Measurements from ENCODE around the gene TTLL3. TPM values are rescaled to one million over a fixed set of nuclear protein-coding genes. Genes with fewer than 3 reads are reported as not detected.
A peak's percentile ranks its signal among the peaks of the same experiment; 100 is the strongest.

Gene TTLL3
- total RNA-seq, 1 donor from 2014 or later = 29.8 TPM

DNA sequence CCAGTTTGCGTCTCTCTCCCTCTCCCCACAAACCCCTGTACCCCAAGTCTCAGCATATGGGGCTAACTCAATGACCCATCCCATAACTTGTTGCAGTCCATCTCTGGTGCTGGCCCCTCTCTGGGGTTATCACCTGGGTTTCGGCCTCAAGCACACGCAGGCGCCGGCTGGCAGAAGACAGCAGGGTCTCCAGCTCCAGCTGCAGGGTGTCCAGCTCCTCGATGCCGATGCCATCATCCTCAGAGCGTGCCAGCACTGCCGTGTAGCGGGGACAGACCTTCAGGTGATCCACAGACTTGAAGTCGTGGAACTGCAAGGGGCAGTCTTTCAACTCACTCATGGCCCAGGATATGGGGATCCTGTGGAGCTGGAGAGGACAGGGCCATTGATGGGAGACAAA is 18.9 kb upstream of the TTLL3 start:
- H3K36me3 Mint-ChIP-seq (ENCODE audit: low read depth, unreplicated experiment) = peaks cover 25% of the 10 kb centered on the region
- peaks cover 51% of the 10 kb centered on the region for H3K79me2 ChIP-seq (ENCODE audit: insufficient read depth, low read length)
- H3K27me3 ChIP-seq (ENCODE audit: insufficient read depth, low read length) = no peaks in the 10 kb centered on the region

DNA sequence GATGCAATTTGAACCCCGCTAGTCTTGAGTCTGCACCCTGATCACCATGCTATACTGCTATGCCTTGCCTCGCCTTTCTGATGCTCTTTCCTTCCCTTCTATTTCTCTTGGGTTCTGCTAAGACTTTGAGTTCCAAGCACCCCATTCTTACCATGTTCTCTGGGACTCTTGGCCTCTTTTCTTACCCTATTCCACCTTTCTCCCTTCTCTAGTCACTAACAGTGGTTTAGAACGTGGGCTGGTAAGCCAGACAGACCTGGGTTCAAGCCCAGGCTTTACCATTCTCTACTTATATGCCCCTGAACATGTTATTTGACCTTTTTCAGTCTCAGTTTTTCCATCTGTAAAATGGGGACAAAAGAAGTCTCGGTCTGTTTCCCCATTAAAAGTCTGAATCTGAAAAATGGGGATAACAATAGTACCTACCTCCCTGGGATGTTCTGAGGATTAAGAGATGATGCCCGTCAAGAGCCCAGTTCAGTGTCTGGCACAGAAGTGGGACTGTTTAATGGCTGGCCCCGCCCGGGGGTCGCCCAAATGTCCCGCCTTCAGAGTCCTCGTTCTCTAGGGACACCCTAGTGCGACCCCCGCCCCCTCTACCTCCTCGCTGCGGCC is 18.2 kb upstream of the TTLL3 start:
- Histone ChIP-seq H3K9ac (ENCODE audit: low read length) (peak overlapping the region; percentile 97), H2AFZ (ENCODE audit: low read depth, low read length) (peak overlapping the region; percentile 61), H3K36me3 (ENCODE audit: insufficient read depth, low read length) (peaks cover 15% of the 10 kb centered on the region), H3K4me1 (ENCODE audit: insufficient read depth, low read length) (peaks cover 15% of the 10 kb centered on the region), H3K27ac (ENCODE audit: low read depth, low read length) (peak overlapping the region; percentile 99), H3K27me3 (ENCODE audit: insufficient read depth, low read length) (no peaks in the 10 kb centered on the region), H3K9me3 (ENCODE audit: insufficient read depth, low read depth, low read length) (no peaks in the 10 kb centered on the region), H3K79me2 (ENCODE audit: insufficient read depth, low read length) (peaks cover 58% of the 10 kb centered on the region), H4K20me1 (ENCODE audit: insufficient read depth, low read length) (peaks cover 22% of the 10 kb centered on the region), H3K4me3 (ENCODE audit: insufficient read depth, low read depth, low read length) (peak overlapping the region; percentile 93), H3K4me2 (ENCODE audit: low read length) (peak overlapping the region; percentile 99)
- no peak for TF ChIP-seq EZH2 (IDR thresholded peaks at IDR 0.05; ENCODE audit: insufficient read depth, low read length)
- TF ChIP-seq, protein P1, sequence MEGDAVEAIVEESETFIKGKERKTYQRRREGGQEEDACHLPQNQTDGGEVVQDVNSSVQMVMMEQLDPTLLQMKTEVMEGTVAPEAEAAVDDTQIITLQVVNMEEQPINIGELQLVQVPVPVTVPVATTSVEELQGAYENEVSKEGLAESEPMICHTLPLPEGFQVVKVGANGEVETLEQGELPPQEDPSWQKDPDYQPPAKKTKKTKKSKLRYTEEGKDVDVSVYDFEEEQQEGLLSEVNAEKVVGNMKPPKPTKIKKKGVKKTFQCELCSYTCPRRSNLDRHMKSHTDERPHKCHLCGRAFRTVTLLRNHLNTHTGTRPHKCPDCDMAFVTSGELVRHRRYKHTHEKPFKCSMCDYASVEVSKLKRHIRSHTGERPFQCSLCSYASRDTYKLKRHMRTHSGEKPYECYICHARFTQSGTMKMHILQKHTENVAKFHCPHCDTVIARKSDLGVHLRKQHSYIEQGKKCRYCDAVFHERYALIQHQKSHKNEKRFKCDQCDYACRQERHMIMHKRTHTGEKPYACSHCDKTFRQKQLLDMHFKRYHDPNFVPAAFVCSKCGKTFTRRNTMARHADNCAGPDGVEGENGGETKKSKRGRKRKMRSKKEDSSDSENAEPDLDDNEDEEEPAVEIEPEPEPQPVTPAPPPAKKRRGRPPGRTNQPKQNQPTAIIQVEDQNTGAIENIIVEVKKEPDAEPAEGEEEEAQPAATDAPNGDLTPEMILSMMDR (IDR thresholded peaks at IDR 0.05; ENCODE audit: insufficient read depth, low read depth, low read length) = no peak
- H3K4me1 Mint-ChIP-seq (ENCODE audit: low read depth, unreplicated experiment) = peaks cover 32% of the 10 kb centered on the region
- peak overlapping the region; percentile 81 for H3K27ac Mint-ChIP-seq (ENCODE audit: unreplicated experiment)
- peaks cover 24% of the 10 kb centered on the region for H3K36me3 Mint-ChIP-seq (ENCODE audit: low read depth, unreplicated experiment)
- H3K27me3 Mint-ChIP-seq (ENCODE audit: low read depth, unreplicated experiment) = no peaks in the 10 kb centered on the region
- DNase-seq (ENCODE audit: low read depth) (no peak), FAIRE-seq (no peak)
- no peaks in the 10 kb centered on the region for H3K9me3 Mint-ChIP-seq (ENCODE audit: unreplicated experiment)
- peak overlapping the region; percentile 96 for H3K4me3 Mint-ChIP-seq (ENCODE audit: unreplicated experiment)

More for the DNA sequence above, 18.9 kb upstream of the TTLL3 start:
- Histone ChIP-seq H3K4me1 (ENCODE audit: insufficient read depth, low read length) (peaks cover 15% of the 10 kb centered on the region), H3K4me3 (ENCODE audit: insufficient read depth, low read depth, low read length) (no peak overlapping the region), H4K20me1 (ENCODE audit: insufficient read depth, low read length) (peaks cover 17% of the 10 kb centered on the region), H2AFZ (ENCODE audit: low read depth, low read length) (no peak overlapping the region), H3K4me2 (ENCODE audit: low read length) (peak overlapping the region; percentile 99), H3K27ac (ENCODE audit: low read depth, low read length) (no peak overlapping the region), H3K9me3 (ENCODE audit: insufficient read depth, low read depth, low read length) (no peaks in the 10 kb centered on the region), H3K36me3 (ENCODE audit: insufficient read depth, low read length) (peaks cover 22% of the 10 kb centered on the region), H3K9ac (ENCODE audit: low read length) (peak overlapping the region; percentile 97)
- TF ChIP-seq, protein P1 (IDR thresholded peaks at IDR 0.05; ENCODE audit: insufficient read depth, low read depth, low read length) = no peak
- no peak for TF ChIP-seq EZH2 (IDR thresholded peaks at IDR 0.05; ENCODE audit: insufficient read depth, low read length)
- H3K4me3 Mint-ChIP-seq (ENCODE audit: unreplicated experiment) = peak overlapping the region; percentile 96
- H3K27ac Mint-ChIP-seq (ENCODE audit: unreplicated experiment) = no peak overlapping the region
- H3K27me3 Mint-ChIP-seq (ENCODE audit: low read depth, unreplicated experiment) = no peaks in the 10 kb centered on the region
- DNase-seq (ENCODE audit: low read depth) (no peak), FAIRE-seq (no peak)
- H3K4me1 Mint-ChIP-seq (ENCODE audit: low read depth, unreplicated experiment) = peaks cover 28% of the 10 kb centered on the region
- H3K9me3 Mint-ChIP-seq (ENCODE audit: unreplicated experiment) = no peaks in the 10 kb centered on the region

Measured in astrocyte (in vitro differentiated cells and primary cell).